K562 (cell line): ENCODE data around the gene RCL1. TPM values are rescaled to one million over a fixed set of nuclear protein-coding genes. Genes with fewer than 3 reads are reported as not detected.
A peak's percentile ranks its signal among the peaks of the same experiment; 100 is the strongest.

Source experiments
- CBX1 ChIP-seq: sonication (generic); IDR thresholded peaks from 2 replicates; pipeline ENCODE4 v1.6.1; 2016; ENCODE audit warnings: antibody characterized with exemption, low read depth, mild to moderate bottlenecking
- CTCF ChIP-seq, 3 experiments: IDR thresholded peaks in 2 of 3; conservative IDR thresholded peaks in 1 of 3; 2 replicates each; pipeline ENCODE4 v1.5.1; 2011 to 2012; ENCODE audit warnings: low read length in 3 of 3, mild to moderate bottlenecking in 3 of 3, control low read depth in 2 of 3, improper control_type of control experiment in 1 of 3, inconsistent platforms in 1 of 3, low read depth in 1 of 3, mixed read lengths in 1 of 3, moderate library complexity in 1 of 3; ENCODE audit not compliant: insufficient read depth in 2 of 3
- E2F4 ChIP-seq: sonication (generic); formaldehyde crosslinking; IDR thresholded peaks from 2 replicates; pipeline ENCODE4 v1.8.0; 2022; ENCODE audit warnings: mild to moderate bottlenecking, low read depth, missing genetic modification reagents
- E2F8 ChIP-seq: fragments of 450-650 bp; IDR thresholded peaks from 2 replicates; pipeline ENCODE4 v1.7.1; 2018; ENCODE audit warnings: mild to moderate bottlenecking, low read depth; ENCODE audit not compliant: partially characterized antibody
- HMG20B ChIP-seq: fragments of 250-450 bp; sonication (Bioruptor Pico); IDR thresholded peaks from 2 replicates; pipeline ENCODE4 v1.5.0; 2021; ENCODE audit warnings: mild to moderate bottlenecking
- KDM4B ChIP-seq, 2 experiments: fragments of 450-650 bp in 1 of 2; sonication (generic) in 1 of 2; IDR thresholded peaks; 2 replicates each; pipeline ENCODE4 v1.6.1; 2016 to 2017; ENCODE audit warnings: borderline replicate concordance in 2 of 2, antibody characterized with exemption in 1 of 2, low read depth in 1 of 2, mild to moderate bottlenecking in 1 of 2
- TRIM25 ChIP-seq: fragments of 450-650 bp; IDR thresholded peaks from 2 replicates; pipeline ENCODE4 v1.7.0; 2016; ENCODE audit warnings: borderline replicate concordance
- ZBTB43 ChIP-seq: sonication (generic); formaldehyde crosslinking; IDR thresholded peaks from 2 replicates; pipeline ENCODE4 v1.8.0; 2023; ENCODE audit warnings: mild to moderate bottlenecking, missing genetic modification reagents
- ZNF395 ChIP-seq: fragments of 200-800 bp; sonication (Bioruptor generic); IDR thresholded peaks from 2 replicates; pipeline ENCODE4 v1.6.1; 2017; ENCODE audit warnings: missing genetic modification characterization, missing compliant biosample characterization
- polyA plus RNA-seq, 8 experiments: library from polyadenylated mRNA; depleted of rRNA in 4 of 8; stranded (reverse) in 5 of 8; unstranded in 3 of 8; fragments of >200 nt; fragmentation: Nextera tagmentation in 2 of 8; fragmentation: Illumina TruSeq in 1 of 8; extraction: Ambion mirVana in 2 of 8; extraction: Trizol in 1 of 8; gene quantifications; 2 replicates each; pipeline versions ENCODE4 v1.2.1 to v1.2.3, GENCODE V29; 2011 to 2014; ENCODE audit warnings: inconsistent platforms in 1 of 8, missing spikeins in 1 of 8
- total RNA-seq, 7 experiments: library from RNA; depleted of rRNA in 6 of 7; stranded (reverse); fragments of >200 nt in 6 of 7; fragmentation: Illumina TruSeq in 2 of 7; extraction: Trizol in 2 of 7; gene quantifications; 2 replicates each; pipeline versions ENCODE4 v1.2.1 to v1.2.3, GENCODE V29; 2011 to 2021; ENCODE audit warnings: low replicate concordance in 1 of 7

Gene RCL1
- total and polyA plus RNA-seq, 9 of the 15 experiments (the other 6 are each of a cell fraction or from before 2014, with no cell fraction given): 24.0 to 67.7 (median 38.6) TPM

GRCh38 chr9:4862506-4863250 is 69.9 kb downstream of the RCL1 start (continued):
- no peak for TF ChIP-seq CTCF (IDR thresholded peaks at IDR 0.05 in 2 of 3, conservative IDR thresholded peaks at IDR 0.05 in 1 of 3; ENCODE audit: insufficient read depth in 2 of 3, low read depth in 1 of 3, low read length in 3 of 3)
- no peak for TF ChIP-seq TRIM25
- no peak for TF ChIP-seq HMG20B
- no peak for TF ChIP-seq E2F4 (CRISPR knock-in tag)
- TF ChIP-seq KDM4B (IDR thresholded peaks at IDR 0.05; ENCODE audit: borderline replicate concordance in 2 of 2, low read depth in 1 of 2): no peak
- no peak for TF ChIP-seq CBX1
- peak; percentile 79; the same call in 1 of the 2 replicates for TF ChIP-seq ZNF395
- TF ChIP-seq ZBTB43 (CRISPR knock-in tag): no peak
- TF ChIP-seq E2F8: peak; percentile 51
